Urinary bladder (tissue), 4 donors: Measurements from ENCODE around the gene KLF9. TPM values are rescaled to one million over a fixed set of nuclear protein-coding genes. Genes with fewer than 3 reads are reported as not detected.

Experiments used
- DNase-seq: peaks from one replicate; pipeline ENCODE4 v3.0.0-alpha.2; 2015; ENCODE audit errors: extremely low spot score
- H3K27ac ChIP-seq: one replicate; pipeline ENCODE4 v1.5.1; 2013; ENCODE audit warnings: low read depth, mild to moderate bottlenecking, moderate library complexity
- H3K36me3 ChIP-seq: one replicate; pipeline ENCODE4 v1.6.1; 2013; ENCODE audit warnings: mild to moderate bottlenecking, moderate library complexity; ENCODE audit not compliant: insufficient read depth
- H3K4me1 ChIP-seq: one replicate; pipeline ENCODE4 v1.6.1; 2013; ENCODE audit warnings: mild to moderate bottlenecking, moderate library complexity; ENCODE audit not compliant: insufficient read depth
- H3K4me3 ChIP-seq: one replicate; pipeline ENCODE4 v1.5.1; 2013; ENCODE audit warnings: low read depth, low read length
- WGBS: extraction: QIAGEN DNeasy Blood & Tissue Kit; methylation state at CpG from one replicate; pipeline ENCODE4 v1.1.7; 2013; 5-methylcytosine and 5-hydroxymethylcytosine counted together
- polyA plus RNA-seq: library from polyadenylated mRNA; stranded (reverse); fragments of 200-250 nt; gene quantifications from one replicate; pipeline ENCODE4 v1.2.3, GENCODE V29; 2013
- total RNA-seq: library from RNA; depleted of rRNA; stranded (reverse); fragments of >200 nt; gene quantifications from one replicate; pipeline ENCODE4 v1.2.3, GENCODE V29; 2014
- donor health status: healthy with polysubstance abuse.
- donor health status: healthy.

KLF9 gene
- total and polyA plus RNA-seq, 2 donors = 15.4 to 97.7 TPM

DNA sequence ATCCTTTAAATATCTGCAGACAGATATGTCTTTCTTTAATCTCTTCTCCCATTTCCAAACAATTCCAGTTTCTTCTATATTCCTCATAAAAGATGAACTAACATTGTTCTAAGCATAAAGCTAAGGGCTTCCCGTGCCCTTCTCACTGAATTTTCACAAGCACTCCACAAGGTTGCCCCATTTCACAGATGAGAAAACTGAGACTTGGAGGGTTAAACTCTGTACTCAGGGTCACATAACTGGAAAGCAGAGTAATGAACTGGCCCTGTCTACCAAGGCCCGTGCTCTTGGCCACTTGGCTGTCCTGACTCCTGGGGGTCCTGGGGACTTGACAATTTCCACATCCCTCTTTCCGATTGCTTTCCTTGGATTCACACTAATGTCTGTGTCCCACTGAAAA is 25.3 kb downstream of the KLF9 start:
- no peaks in the 10 kb centered on the region for H3K4me1 ChIP-seq
- H3K27ac ChIP-seq = no peak overlapping the region
- no peak overlapping the region for H3K4me3 ChIP-seq
- no peak for DNase-seq
- WGBS = 67% methylated on average over 3 of the region's 3 CpGs
- peaks cover 2% of the 10 kb centered on the region for H3K36me3 ChIP-seq

- WGBS = 88% methylated on average over 23 of the region's 23 CpGs
- Histone ChIP-seq H3K4me1 (no peaks in the 10 kb centered on the region), H3K4me3 (no peak overlapping the region), H3K36me3 (peaks cover 2% of the 10 kb centered on the region), H3K27ac (no peak overlapping the region)
- no peak for DNase-seq
Measured at GRCh38 chr9:70387663-70388062, 26.8 kb downstream of the KLF9 start.

DNA sequence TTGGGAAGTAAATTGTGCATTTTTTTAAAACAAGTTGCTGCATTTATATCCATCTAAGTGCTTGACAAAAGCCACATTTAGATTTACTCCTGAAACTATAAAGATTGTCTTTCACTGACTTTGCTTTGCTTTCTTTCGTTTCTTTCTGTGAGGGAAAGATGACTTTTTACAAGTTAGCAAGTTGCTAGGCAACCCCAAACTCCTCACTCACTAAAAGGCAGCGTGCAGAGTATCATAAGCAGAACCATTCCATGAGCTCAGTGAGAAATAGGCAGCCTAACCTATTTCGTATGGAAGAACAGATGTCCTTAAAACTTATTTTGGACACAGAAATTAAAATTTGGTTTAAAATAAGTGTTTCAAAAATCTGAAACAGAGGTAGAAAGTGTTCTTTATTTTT is 29.0 kb downstream of the KLF9 start:
- H3K27ac ChIP-seq = no peak overlapping the region
- H3K4me1 ChIP-seq = no peaks in the 10 kb centered on the region
- no peak for DNase-seq
- H3K36me3 ChIP-seq = peaks cover 2% of the 10 kb centered on the region
- H3K4me3 ChIP-seq = no peak overlapping the region
- WGBS = 48% methylated on average over 3 of the region's 3 CpGs

DNA sequence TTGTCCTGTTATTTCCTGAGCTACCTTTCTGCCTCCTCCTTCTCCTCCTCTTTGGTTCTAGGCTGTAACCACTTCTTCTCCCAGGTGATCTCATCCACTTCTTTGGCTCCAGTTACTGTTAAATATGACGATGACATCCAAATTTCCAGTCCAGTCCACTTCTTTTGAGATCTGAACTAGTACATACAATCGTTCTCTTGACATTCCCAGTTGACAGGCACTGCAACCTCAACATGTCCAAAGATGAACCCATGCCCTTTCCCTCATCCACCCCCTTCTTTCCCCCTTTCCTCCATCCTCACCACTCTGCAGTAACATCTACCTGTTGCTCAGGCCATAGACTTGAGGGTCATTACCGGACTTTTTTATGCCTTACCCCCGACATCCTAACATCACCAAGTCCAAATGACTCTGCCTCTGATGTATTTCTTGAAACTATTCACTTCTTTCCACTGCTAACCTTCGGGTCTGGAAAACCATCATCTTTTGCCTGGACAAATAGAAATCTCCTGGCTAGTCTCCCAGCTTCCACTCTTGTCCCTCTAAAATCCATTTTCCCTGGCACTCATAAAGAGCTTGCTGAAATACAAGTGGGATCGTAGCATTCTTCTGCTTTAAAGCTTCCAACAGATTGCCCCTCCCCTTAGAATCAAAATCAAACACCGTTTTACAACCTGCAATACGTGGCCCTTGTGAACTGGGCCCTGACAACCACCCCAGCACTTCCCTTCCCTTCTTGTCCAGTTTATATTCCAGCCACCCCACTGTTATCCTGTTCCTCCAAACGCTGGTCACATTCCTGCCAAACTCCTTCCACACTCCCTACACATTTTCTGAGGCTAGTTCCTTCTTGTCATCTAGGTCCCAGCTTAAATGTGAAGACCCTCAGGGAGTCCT is 31.5 kb downstream of the KLF9 start:
- no peak for DNase-seq
- Histone ChIP-seq H3K27ac (no peak overlapping the region), H3K36me3 (peaks cover 2% of the 10 kb centered on the region), H3K4me1 (no peaks in the 10 kb centered on the region), H3K4me3 (no peak overlapping the region)
- WGBS = 67% methylated on average over 9 of the region's 9 CpGs

DNA sequence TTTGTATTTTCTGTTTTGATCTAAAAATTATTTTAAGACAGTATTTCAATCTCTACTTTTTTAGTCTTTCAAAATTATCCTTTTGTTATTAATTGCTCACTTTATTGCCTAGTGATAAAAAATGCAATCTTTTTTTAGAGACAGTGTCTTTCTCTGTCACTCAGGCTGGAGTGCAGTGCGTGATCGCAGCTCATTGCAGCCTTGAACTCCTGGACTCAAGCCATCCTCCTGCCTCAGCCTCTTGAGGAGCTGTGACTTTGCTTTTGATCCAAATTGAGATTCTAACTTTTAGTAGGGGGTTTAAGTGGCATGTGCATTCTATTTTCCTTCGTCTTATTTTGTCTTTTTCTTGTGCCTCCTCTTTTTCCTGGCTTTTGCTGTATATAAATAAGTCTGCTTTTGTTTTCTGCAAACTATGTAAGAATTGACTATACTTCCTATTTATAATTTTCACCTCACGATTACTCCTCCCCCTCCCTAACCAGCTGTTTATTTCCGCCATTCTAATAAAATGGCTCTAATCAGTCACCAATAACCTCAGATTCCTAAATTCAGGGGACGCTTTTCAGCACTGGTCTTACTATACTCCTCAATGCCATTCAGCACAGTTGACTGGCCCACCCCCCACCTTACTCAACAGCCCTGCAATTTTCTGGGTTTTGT is 32.3 kb downstream of the KLF9 start:
- Histone ChIP-seq H3K27ac (no peak overlapping the region), H3K4me3 (no peak overlapping the region), H3K36me3 (peaks cover 2% of the 10 kb centered on the region), H3K4me1 (no peaks in the 10 kb centered on the region)
- 88% methylated on average over 6 of the region's 6 CpGs for WGBS
- DNase-seq = no peak

DNA sequence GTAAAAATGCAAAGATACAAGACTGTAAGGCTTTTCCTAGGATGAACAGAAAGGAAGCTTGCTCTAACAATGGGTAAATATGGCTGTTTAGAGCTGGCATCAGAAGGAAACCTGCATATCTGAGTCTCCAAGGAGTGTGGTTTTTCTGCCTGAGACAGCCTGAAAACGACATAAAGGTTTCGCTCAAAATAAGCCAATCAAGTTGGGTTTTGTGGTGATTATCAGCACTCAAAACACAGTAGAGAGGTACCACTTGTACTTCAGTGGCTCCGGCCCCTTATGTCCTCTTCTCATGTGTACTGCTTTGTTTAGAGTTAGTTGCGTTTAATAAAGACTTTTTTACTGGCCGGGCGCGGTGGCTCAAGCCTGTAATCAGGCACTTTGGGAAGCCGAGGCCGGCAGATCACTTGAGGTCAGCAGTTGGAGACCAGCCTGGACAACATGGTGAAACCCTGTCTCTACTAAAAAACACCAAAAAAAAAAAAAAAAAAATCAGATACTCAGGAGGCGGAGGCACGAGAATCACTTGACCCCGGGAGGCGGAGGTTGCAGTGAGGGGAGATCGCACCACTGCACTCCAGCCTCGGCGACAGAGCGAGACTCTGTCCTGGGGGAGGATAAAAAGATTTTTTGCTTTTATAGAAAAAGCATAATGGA is 39.4 kb downstream of the KLF9 start:
- WGBS = 70% methylated on average over 17 of the region's 17 CpGs
- DNase-seq = no peak
- H3K27ac ChIP-seq = no peak overlapping the region
- no peak overlapping the region for H3K4me3 ChIP-seq
- H3K36me3 ChIP-seq = no peaks in the 10 kb centered on the region
- no peaks in the 10 kb centered on the region for H3K4me1 ChIP-seq

DNA sequence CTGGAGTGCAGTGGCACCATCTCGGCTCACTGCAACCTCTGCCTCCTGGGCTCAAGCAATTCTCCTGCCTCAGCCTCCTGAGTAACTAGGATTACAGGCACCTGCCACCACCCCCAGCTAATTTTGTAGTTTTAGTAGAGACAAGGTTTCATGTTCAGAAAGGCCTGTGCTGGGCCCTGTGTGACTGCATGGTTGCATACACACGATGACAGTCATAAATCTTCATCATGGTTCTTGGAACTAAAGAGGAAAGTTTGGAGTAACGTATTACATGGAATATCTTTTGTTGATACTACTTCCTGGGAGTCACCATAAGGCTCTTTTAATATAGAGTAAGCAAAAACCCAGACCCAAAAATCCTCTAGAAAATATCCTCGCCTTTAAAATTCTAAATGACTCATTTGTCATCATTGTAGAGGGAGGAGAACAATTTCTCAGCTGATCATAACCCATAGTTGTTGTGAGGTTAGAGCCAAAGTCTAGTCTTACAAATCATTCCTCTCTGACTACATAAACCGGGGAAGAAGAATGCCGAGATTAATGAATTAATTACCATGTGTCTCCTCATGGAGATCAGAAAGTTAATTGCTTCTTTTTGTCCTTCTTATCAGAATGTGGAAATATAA is 47.0 kb downstream of the KLF9 start:
- no peak overlapping the region for H3K4me3 ChIP-seq
- H3K36me3 ChIP-seq = no peaks in the 10 kb centered on the region
- WGBS = 67% methylated on average over 6 of the region's 6 CpGs
- no peak overlapping the region for H3K27ac ChIP-seq
- no peaks in the 10 kb centered on the region for H3K4me1 ChIP-seq
- DNase-seq = no peak

- Histone ChIP-seq H3K4me3 (no peak overlapping the region), H3K36me3 (no peaks in the 10 kb centered on the region), H3K27ac (no peak overlapping the region), H3K4me1 (no peaks in the 10 kb centered on the region)
- WGBS = 95% methylated on average over 7 of the region's 7 CpGs
- DNase-seq = no peak
Measured at GRCh38 chr9:70363760-70364159, 50.7 kb downstream of the KLF9 start.

GRCh38 chr9:70362952-70363351 is 51.5 kb downstream of the KLF9 start:
- Histone ChIP-seq H3K4me1 (no peaks in the 10 kb centered on the region), H3K4me3 (no peak overlapping the region), H3K36me3 (peaks cover 2% of the 10 kb centered on the region), H3K27ac (no peak overlapping the region)
- DNase-seq = no peak
- 94% methylated on average over 7 of the region's 7 CpGs for WGBS

DNA sequence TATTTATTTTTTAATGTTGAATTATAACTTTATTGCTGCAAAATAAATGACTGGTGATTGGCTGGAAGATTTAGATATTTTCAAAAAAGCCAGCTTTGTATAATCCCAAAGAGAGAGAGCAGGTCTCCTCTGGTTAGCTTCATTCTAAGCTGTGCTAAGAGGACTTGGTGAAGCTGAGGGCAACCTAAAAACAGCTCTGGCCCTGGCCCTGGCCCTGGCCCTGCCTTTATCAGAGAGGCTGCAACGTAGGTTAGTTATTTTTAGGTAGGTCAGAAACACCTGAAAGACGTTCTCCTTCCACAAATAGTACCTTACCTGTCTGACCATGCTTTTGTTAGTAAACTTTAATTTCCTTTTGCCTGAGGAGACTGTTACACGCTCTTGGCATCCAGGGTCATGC is 58.7 kb downstream of the KLF9 start:
- 86% methylated on average over 3 of the region's 3 CpGs for WGBS
- no peak overlapping the region for H3K4me3 ChIP-seq
- H3K27ac ChIP-seq = no peak overlapping the region
- H3K36me3 ChIP-seq = peaks cover 2% of the 10 kb centered on the region
- no peak for DNase-seq
- H3K4me1 ChIP-seq = no peaks in the 10 kb centered on the region

- no peaks in the 10 kb centered on the region for H3K4me1 ChIP-seq
- DNase-seq = no peak
- H3K4me3 ChIP-seq = no peak overlapping the region
- peaks cover 1% of the 10 kb centered on the region for H3K36me3 ChIP-seq
- no peak overlapping the region for H3K27ac ChIP-seq
Measured at GRCh38 chr9:70352802-70353201, 61.7 kb downstream of the KLF9 start.

DNA sequence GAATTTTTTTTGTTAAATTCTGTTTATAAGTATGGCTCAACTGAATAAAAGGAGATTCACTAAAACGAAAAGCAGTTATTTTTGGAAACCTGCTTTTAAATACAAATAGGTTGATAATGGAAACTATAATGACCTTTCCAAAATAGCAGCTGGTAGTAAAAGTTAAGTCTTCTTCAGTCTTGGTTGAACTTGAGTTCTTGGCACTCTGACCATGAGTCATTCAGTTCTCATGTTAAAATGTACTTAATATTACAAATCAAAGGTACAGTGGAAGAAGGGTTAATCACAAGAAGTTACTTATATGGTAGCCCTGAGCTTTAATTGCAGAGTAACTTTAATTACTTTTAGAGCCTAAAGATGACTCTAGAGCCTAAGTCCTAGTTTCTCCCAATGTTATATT is 62.1 kb downstream of the KLF9 start:
- H3K4me1 ChIP-seq = no peaks in the 10 kb centered on the region
- no peak overlapping the region for H3K4me3 ChIP-seq
- H3K36me3 ChIP-seq = peaks cover 1% of the 10 kb centered on the region
- no peak overlapping the region for H3K27ac ChIP-seq
- no peak for DNase-seq
- WGBS = 21% methylated on average over 1 of the region's 1 CpG

DNA sequence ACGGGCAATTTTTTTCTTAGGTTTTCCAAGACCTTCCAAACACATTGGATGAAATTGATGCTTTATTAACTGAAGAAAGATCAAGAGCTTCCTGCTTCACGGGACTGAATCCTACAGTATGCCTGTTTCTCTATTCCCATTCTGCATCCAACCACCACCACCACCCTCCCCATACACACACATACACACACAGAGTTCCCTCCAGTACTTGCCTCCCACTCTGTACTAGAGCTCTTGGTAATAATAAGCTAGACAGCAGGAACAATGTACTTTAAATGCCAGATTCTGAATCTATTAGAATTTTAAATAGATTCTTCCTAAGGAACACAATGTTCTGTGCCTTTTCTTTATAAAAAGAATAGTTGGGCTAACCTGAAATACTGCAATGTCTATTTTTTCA is 67.4 kb downstream of the KLF9 start:
- no peak overlapping the region for H3K27ac ChIP-seq
- H3K36me3 ChIP-seq = peaks cover 1% of the 10 kb centered on the region
- no peaks in the 10 kb centered on the region for H3K4me1 ChIP-seq
- no peak overlapping the region for H3K4me3 ChIP-seq
- 87% methylated on average over 2 of the region's 2 CpGs for WGBS
- DNase-seq = no peak
